ENCODE results near the gene NEUROG1.

Gene NEUROG1

GRCh38 chr5:135561266-135561665 is 25.5 kb upstream of the NEUROG1 start:
- DNase-seq (ENCODE audit: low read depth): no peak

DNA sequence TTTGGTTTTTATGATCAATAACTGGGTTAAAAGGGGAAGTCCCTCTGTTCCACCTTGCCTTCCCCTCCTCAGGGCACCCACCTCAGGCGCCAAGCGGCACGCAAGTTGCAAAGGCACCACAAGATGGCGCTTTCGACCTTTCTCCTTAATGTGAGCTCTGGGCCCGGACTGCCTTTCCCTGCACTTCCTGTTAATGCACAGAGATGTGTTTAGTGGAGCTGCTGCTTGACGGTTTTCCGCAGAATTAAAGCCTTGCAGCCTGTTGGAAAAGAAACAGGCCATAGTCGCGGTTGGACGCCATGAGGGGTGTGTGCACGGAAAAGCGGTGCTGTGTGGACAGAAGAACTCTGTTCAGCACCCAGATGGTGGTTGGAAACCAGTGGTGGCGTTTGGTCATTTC is 25.1 kb upstream of the NEUROG1 start:
- peak; percentile 10 for DNase-seq (ENCODE audit: low read depth)

- no peak for DNase-seq (ENCODE audit: low read depth)
Observed at GRCh38 chr5:135559354-135559753, 23.6 kb upstream of the NEUROG1 start.

GRCh38 chr5:135557076-135557838 is 21.5 kb upstream of the NEUROG1 start:
- DNase-seq (ENCODE audit: low read depth): no peak

DNA sequence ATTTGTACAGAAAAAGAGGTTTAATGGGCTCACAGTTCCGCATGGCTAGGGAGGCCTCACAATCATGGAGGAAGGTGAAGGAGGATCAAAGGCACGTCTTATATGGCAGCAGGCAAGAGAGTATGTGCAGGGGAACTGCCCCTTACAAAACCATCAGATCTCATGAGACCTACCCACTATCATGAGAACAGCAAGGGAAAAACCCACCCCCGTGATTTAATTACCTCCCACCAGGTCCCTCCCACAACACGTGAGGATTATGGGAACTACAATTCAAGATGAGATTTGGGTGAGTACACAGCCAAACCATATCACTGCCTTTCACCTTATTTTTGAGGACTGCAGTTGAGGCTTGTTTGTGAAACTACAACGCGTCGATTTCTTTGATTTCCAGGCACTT is 20.9 kb upstream of the NEUROG1 start:
- DNase-seq (ENCODE audit: low read depth): no peak

DNA sequence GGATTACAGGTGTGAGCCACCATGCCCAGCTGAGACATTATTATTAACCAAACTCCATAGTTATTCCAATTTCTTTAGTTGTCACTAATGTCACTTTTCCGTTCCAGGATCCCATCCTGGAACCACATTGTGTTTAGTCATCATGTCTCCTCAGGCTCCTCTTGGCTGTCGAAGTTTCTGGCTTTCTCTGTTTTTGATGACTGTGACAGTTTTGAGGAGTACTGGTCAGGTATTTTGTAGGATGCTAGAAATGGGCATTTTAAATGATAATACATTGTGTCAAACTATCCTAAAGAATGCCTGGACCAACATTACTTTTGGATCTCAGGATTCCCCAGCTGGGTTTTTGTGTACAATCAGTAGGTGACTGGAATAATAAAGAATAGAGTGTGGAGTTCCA is 19.8 kb upstream of the NEUROG1 start:
- DNase-seq (ENCODE audit: low read depth): no peak

GRCh38 chr5:135553688-135554462 is 18.1 kb upstream of the NEUROG1 start:
- no peak for DNase-seq (ENCODE audit: low read depth)

GRCh38 chr5:135551593-135552447 is 16.1 kb upstream of the NEUROG1 start:
- DNase-seq (ENCODE audit: low read depth): no peak

GRCh38 chr5:135549413-135549812 is 13.6 kb upstream of the NEUROG1 start:
- no peak for DNase-seq (ENCODE audit: low read depth)

DNA sequence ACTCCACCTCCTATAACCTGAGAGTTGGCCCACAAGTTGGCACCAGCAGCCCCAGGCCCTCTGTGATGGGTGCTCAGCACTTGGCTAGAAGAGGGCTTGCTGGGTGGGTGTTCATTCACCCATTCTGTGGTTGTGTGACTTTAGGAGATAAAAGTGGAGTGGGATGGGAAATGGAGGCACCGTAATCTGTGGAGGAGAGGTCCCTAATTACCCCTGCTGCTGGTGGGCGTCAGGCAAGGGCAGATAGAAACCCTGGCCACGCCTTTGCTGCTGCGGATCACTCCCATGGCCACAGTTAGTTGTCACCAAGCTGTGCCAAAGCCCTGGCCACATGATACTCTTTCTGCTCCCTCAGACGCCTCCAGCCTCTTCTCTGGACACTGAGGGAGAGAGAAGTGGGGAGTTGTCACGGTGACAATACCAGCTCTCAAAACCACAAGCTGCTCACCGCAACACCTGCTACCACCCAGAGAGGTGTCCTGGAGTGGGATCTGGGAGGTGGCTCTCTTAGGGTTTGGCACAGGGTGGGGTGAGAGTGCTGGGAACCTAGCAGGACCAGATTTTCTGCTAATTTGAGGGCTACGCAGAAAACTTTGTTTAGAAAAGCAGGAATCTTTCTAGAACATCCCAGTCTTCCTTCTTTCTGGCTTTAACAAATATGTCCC is 12.0 kb upstream of the NEUROG1 start:
- DNase-seq (ENCODE audit: low read depth): no peak

- no peak for DNase-seq (ENCODE audit: low read depth)
Observed at GRCh38 chr5:135546912-135547311, 11.1 kb upstream of the NEUROG1 start.

DNA sequence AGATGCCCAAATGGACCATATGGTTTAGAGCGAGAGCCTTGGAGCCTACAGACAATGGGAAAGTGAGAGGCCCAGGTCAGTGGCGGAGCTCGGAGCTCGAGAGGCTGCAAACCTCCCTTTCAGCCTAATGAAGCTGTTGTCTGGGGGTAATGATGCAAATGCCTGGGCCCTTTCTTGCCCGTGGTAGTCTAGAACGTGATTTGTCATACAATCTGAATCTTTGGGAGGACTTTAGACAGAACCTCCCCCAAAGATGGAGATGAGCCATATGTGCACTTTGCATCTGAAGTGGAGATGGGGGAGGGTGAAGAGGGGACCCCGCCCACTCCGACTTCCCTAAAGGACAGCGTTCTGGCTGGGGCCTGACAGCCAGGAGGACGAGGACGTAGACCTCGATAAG is 10.3 kb upstream of the NEUROG1 start:
- DNase-seq (ENCODE audit: low read depth): no peak

GRCh38 chr5:135545099-135545498 is 9.3 kb upstream of the NEUROG1 start:
- no peak for DNase-seq (ENCODE audit: low read depth)

DNA sequence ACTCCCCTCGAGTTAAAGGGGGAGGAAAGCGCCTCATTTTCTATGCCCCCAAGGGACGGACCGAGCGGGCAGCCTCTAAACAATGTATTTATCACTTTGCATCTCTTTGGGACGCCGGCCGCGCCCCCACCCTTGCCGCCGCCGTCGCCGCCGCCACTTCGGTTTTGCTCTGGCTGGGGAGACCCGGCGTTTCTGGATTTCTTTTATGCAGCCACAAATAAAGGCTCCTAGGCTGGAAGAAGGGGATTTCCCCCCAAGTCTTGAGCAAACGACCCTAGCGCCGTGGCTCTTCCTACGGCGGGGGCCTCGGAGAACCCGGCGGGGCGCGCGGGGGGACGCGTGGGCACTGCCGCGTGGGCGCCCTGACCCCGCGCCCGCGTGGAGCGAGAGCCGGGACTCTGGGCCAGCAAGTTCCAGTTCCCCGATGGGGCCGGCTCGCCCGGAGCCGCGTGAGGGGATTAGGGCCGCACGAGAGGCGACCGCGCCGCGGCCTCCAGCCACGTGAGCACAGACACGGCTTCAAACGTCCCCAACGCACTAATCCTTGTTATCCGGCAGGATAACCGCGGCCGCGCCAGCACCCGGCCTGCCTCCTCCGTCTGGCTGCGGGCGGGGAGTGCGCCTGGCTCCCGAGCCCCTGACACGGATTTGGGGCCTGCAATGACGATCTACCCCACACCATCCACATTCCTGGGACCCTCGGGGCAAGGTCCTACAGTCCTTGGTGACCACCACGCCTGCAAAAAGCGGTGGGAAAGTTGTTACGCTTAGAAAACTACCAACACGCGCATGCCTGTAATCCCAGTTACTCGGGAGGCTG is 7.9 kb upstream of the NEUROG1 start:
- no peak for DNase-seq (ENCODE audit: low read depth)

GRCh38 chr5:135543001-135543484 is 7.3 kb upstream of the NEUROG1 start:
- DNase-seq (ENCODE audit: low read depth): no peak

- DNase-seq (ENCODE audit: low read depth): no peak
Observed at GRCh38 chr5:135541807-135542502, 6.2 kb upstream of the NEUROG1 start.

GRCh38 chr5:135539430-135540005 is 3.8 kb upstream of the NEUROG1 start:
- no peak for DNase-seq (ENCODE audit: low read depth)

DNA sequence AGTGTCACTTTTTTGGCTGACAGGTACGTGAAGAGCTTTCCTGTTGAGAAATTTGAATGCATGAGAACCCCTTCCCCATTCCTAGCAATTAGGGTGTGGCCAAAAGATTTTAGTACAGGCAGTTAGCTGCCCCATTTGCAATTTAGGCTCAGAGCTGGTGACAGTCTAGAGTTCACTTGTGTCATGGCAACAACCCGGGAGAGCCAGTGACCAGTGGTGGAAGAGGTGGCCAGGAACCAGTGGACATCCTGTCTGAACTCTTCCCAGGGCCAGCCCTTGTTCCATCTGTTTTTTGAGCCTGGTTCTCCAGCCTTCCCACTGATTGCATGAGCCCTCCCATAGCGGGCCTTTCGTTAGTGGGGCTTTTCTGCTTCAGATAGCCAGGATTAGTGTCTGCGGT is 2.5 kb upstream of the NEUROG1 start:
- DNase-seq (ENCODE audit: low read depth): no peak

DNA sequence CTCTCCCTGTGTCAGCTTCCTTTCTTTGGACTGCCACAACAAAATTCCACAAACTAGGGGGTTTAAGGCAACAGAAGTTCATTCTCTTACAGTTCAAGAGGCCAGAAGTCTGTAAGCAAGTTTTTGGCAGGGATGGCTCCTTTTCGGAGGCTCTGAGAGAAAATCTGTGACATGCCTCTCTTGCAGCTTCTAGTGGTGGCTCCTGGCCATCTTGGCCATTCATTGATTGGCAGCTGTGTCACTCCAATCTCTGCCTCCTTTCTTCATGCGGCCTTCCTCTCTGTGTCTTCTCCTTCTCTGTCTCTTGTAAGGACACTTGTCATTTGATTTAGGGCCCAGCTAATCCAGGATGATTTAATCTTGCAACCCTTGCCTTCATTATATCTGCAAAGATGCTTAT is 2.0 kb upstream of the NEUROG1 start:
- no peak for DNase-seq (ENCODE audit: low read depth)

GRCh38 chr5:135537271-135537670 is 1.5 kb upstream of the NEUROG1 start:
- DNase-seq (ENCODE audit: low read depth): no peak

All from stimulated activated CD8-positive, alpha-beta memory T cell treated with anti-CD3 and anti-CD28 coated beads, Interleukin-12 subunit alpha, Interleukin-12 subunit beta, amount 100 ng/mL, for 4 hours (primary cell).